ENCODE results near the gene PCID2. TPM values are rescaled to one million over a fixed set of nuclear protein-coding genes. Genes with fewer than 3 reads are reported as not detected.
A peak's percentile ranks its signal among the peaks of the same experiment; 100 is the strongest.

PCID2 gene
- total and polyA plus RNA-seq, 11 donors: 30.0 to 60.2 (median 45.2) TPM

DNA sequence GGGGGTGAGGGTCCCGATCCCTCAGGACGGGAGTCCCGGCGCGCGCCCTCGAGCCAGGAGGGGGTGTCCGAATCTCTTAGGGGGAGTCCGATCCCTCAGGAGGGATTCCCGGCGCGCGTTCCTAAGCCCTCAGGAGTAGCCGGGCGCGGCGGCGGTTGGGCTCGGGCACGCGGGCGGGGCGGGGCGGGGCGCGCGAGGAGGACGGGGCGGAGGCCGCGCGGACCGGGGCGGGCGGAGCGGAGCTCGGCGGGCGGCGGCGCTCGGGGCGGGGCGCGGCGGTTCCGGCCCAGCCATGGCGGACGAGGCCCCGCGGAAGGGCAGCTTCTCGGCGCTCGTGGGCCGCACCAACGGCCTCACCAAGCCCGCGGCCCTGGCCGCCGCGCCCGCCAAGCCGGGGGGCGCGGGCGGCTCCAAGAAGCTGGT lies 878 bp upstream of the PCID2 start, which contains the start of gene CUL4A:
Gene CUL4A, plus strand, starts transcription at position 278 of the 423 bp plus-strand sequence. Its CDS starts 15 bp downstream, at position 293.
- Histone ChIP-seq H3K27ac (peak within 1 kb of the TSS; percentile 98 to 100 (median 99)), H3K27me3 (no peaks in the 10 kb centered on the region), H3K4me1 (peaks cover 0 to 79% (median 63%) of the 10 kb centered on the region in 12 donors), H3K4me3 (peak within 1 kb of the TSS; percentile 76 to 99 (median 92)), H3K9me3 (no peaks in the 10 kb centered on the region), H3K36me3 (peaks cover 0 to 28% (median 14%) of the 10 kb centered on the region in 9 donors)
- WGBS, 4 donors: 0 to 4% (median 1%) methylated on average over 5 to 66 of the region's 66 CpGs
- TF ChIP-seq POLR2A (IDR thresholded peaks at IDR 0.05): no peak
- TF ChIP-seq, protein P1, sequence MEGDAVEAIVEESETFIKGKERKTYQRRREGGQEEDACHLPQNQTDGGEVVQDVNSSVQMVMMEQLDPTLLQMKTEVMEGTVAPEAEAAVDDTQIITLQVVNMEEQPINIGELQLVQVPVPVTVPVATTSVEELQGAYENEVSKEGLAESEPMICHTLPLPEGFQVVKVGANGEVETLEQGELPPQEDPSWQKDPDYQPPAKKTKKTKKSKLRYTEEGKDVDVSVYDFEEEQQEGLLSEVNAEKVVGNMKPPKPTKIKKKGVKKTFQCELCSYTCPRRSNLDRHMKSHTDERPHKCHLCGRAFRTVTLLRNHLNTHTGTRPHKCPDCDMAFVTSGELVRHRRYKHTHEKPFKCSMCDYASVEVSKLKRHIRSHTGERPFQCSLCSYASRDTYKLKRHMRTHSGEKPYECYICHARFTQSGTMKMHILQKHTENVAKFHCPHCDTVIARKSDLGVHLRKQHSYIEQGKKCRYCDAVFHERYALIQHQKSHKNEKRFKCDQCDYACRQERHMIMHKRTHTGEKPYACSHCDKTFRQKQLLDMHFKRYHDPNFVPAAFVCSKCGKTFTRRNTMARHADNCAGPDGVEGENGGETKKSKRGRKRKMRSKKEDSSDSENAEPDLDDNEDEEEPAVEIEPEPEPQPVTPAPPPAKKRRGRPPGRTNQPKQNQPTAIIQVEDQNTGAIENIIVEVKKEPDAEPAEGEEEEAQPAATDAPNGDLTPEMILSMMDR (IDR thresholded peaks at IDR 0.05): no peak
- intact Hi-C loops (cut with DNase I): loop anchor here in 3 of 10 donors (5.0 to 10.0 kb wide), 3 partner anchors 52 to 57 kb away; partner anchors contain the start of gene PROZ (in 2 of the 3)
- peak; percentile 22 to 80 (median 72) for ATAC-seq
- peak; percentile 81 to 89 (median 85) for DNase-seq

DNA sequence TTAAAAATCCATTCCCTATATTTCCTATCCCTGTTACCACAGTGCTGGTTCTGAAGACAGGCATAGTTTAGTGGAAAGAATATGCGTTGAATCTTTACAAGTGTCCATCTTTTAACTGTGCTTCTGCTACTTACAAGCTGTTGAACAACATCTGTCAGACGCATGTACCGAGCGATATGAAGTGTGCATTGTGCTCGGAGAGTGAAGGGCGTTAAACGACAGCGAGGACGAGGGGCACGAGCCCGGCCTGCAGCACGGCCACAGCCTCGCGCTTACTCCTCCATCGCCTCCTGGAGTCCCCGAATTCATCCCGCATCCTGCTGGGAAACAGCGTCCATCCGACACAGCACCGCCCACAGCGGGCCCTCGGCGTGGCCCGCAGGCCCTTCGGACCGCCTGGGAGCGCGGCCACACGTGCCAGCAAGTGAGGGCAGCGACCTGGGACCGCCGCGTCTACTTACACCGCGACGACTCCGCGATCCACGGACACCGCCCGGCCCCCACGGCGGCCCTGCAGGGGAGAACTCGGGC lies 514 bp downstream of the PCID2 start:
- no peak for TF ChIP-seq POLR2A (IDR thresholded peaks at IDR 0.05)
- TF ChIP-seq, protein P1 (IDR thresholded peaks at IDR 0.05): no peak
- H3K27ac ChIP-seq: peak overlapping the region; percentile 98 to 100 (median 99)
- peaks cover 0 to 32% (median 14%) of the 10 kb centered on the region in 9 donors for H3K36me3 ChIP-seq
- peaks cover 3 to 80% (median 60%) of the 10 kb centered on the region in 12 donors for H3K4me1 ChIP-seq
- 0% methylated on average over 26 to 44 of the region's 44 CpGs for WGBS, 4 donors
- DNase-seq: peak in 3 of 5 donors; percentile 36 to 45 (median 41)
- peak overlapping the region; percentile 76 to 99 (median 92) for H3K4me3 ChIP-seq
- no peaks in the 10 kb centered on the region for H3K9me3 ChIP-seq
- peak in 3 of 4 donors; percentile 1 to 21 (median 14) for ATAC-seq
- H3K27me3 ChIP-seq: no peaks in the 10 kb centered on the region
- intact Hi-C loops (cut with DNase I): loop anchor here in 4 of 10 donors (2.0 to 10.0 kb wide), 4 partner anchors 51 to 56 kb away; partner anchors contain the start of gene PROZ (in 2 of the 4)

DNA sequence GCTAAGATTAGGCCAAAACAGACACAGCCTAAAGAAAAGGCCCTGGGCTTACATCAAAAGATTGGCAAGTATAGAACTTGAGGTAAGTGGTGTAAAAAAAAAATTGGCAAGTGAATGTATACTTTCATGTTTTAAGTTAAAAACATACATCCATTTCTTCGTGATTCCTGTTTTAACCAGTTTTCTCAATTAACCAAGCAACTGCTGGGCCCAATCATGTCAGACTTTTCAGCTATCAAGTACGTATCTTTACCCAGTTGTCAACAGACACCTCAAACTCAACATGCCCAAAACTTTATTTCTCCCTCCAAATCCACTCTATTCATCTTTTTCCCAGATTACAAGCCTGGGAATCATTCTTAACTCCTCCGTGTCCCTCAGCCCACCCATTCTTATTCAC lies 1.0 kb downstream of the PCID2 start:
- no peaks in the 10 kb centered on the region for H3K9me3 ChIP-seq
- peaks cover 3 to 80% (median 63%) of the 10 kb centered on the region in 12 donors for H3K4me1 ChIP-seq
- intact Hi-C loops (cut with DNase I): loop anchor here in 4 of 10 donors (2.0 to 10.0 kb wide), 4 partner anchors 50 to 55 kb away; partner anchors contain the start of gene PROZ (in 2 of the 4)
- no peak for TF ChIP-seq POLR2A (IDR thresholded peaks at IDR 0.05)
- TF ChIP-seq, protein P1 (IDR thresholded peaks at IDR 0.05): no peak
- peak overlapping the region; percentile 76 to 99 (median 92) for H3K4me3 ChIP-seq
- ATAC-seq (no peak), DNase-seq (no peak)
- peaks cover 0 to 32% (median 14%) of the 10 kb centered on the region in 9 donors for H3K36me3 ChIP-seq
- WGBS, 4 donors: 35 to 41% (median 40%) methylated on average over 3 of the region's 3 CpGs
- peak overlapping the region in 11 of 12 donors; percentile 98 to 100 (median 99) for H3K27ac ChIP-seq
- no peaks in the 10 kb centered on the region for H3K27me3 ChIP-seq

DNA sequence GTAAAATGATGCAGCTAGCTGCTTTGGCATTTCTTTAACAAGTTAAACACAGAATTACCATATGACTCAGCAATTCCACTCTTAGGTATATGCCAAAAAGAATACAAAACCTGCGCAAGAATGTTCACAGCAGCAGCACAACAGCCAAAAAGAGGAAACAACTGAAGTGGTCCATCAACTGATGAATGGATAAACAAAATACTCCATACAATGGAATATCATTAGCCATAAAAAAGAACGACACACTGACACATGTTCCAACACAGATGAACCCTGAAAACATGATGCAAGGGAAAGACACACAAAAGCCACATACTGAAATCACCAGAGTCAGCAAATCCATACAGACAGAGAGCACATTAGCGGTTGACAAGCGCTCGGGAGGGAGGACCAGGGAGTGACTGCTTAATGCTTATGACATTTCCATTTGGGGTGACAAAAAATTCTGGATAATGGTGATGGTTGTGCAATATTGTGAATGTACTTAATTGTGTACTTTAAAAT lies 3.0 kb downstream of the PCID2 start:
- H3K9me3 ChIP-seq: no peaks in the 10 kb centered on the region
- H3K36me3 ChIP-seq: peaks cover 0 to 20% (median 2%) of the 10 kb centered on the region in 9 donors
- no peak for TF ChIP-seq POLR2A (IDR thresholded peaks at IDR 0.05)
- DNase-seq (no peak), ATAC-seq (no peak)
- H3K4me1 ChIP-seq: peaks cover 3 to 70% (median 52%) of the 10 kb centered on the region in 12 donors
- intact Hi-C loops (cut with DNase I): loop anchor here in 3 of 10 donors (5.0 to 10.0 kb wide), 3 partner anchors 48 to 53 kb away; partner anchors contain the start of gene PROZ (in 2 of the 3)
- H3K4me3 ChIP-seq: no peak overlapping the region
- no peaks in the 10 kb centered on the region for H3K27me3 ChIP-seq
- 61 to 76% (median 67%) methylated on average over 5 of the region's 5 CpGs for WGBS, 4 donors
- peak overlapping the region in 5 of 12 donors; percentile 70 to 90 (median 83) for H3K27ac ChIP-seq

Data from heart left ventricle (tissue), 16 donors.